ENCODE data around the gene CACNA1I.

CACNA1I gene

DNA sequence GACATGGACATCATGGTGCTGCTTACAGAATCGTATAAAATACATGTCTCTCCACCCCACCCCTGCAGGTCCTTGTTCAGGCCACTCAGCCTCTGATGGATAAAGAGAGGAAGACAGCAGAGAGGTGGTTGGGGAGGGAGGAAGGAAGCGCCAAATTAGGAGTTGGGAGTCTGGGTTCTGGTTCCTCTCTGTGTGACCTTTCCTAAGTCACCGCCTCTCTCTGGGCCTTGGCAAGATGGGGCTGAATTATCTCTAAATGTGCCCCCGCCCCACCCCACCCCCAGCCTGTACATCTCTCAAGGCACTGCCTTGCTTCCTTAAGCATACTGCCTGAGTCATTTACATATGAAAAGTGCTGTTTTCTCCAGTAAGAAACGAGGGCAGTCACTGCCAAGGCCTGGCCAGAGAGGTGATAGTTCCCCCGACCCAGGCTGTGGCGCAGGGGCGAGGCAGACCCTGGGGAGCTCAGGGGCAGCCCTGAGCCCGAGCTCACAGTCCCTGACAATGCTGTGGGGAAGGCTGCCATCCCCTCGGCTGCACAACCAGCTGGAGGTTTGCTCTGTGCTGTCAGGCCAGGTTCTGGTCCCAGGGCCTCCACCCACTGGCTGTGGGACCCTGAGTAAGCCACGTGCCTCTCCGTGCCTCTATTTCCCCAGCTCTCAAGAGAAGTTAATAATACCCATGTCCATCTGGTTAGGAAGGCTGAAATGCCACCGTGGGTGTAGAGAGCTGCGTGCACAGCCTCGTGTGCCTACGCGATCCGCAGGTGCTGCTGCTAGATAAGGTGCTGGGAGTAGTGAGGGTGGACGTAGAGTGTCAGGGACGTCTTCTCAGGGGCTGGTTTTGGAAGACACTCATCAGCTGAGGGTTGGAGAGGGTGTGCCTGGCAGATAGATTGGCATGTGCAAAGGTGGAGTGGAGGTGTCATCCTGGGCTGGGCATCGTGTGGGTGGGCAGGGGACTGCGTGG is 55.3 kb downstream of the CACNA1I start:
- no peak for DNase-seq

GRCh38 chr22:39627208-39627607 is 56.7 kb downstream of the CACNA1I start:
- no peak for DNase-seq

- no peak for DNase-seq
Measured at GRCh38 chr22:39627865-39628562, 57.5 kb downstream of the CACNA1I start.

GRCh38 chr22:39628563-39629080 is 58.1 kb downstream of the CACNA1I start:
- DNase-seq, result no peak

GRCh38 chr22:39629851-39630250 is 59.3 kb downstream of the CACNA1I start:
- no peak for DNase-seq

DNA sequence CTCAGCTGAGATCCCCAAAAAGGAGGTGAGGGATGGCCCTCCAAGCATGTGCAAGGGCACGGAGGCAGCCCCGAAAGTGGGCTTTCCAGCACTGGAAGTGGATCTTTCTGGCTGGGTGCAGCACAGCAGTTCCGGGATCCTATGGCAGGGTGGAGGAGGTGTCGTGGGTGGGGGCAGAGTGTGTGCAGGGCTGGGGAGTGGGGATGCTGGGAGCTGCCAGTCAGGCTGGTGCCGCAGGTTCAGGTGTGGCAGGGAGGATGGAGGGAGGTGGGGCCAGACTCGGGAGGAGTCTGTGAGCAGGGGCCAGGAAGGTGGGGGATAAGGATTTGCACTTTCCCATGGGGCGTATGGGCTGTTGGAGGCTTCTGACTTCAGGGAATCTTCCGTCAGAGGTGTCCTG is 60.2 kb downstream of the CACNA1I start:
- DNase-seq, result no peak

DNA sequence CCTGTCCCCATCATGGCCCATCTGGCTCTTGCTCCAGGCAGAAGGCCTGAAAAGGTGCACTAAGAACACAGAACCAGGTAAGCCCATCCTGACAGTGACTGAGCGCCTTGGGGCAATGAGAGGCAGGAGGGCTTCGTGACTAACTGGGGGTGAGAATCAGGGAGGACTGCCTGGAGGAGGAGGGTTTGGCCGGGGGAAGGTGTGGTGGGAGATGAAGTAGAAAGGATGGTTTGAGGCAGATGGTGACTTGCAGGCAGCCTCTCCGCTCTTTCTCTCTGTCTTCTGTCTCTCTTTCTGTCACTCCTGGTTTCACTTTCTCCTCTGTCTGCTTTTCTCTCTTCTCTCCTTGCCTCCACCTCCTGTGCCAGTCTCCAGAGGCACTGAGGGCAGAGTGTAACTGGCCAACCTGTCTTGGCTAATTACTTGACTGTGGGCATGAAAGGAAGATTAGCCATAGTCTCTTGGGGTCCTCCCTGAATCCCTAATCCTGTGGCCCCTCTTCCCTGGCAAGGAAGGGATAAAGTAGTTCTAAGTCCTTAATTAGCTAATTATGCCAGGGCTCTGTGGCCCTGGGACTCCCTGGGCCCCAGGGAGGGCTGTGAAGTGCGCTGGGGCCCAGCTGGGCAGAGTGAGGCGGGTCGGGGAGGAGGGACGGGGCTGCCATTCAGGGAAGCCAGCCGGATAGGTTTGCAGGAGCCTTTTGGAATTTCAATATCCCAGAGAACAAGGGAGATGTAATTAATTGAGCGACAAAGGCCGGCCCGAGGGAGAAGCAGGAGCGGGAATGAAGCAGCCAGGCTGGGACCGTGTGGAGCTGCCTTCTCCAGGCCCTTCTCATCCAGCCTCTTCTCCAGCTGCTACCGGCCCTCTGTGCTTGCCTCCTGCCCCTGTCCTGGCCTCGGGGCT is 61.1 kb downstream of the CACNA1I start:
- DNase-seq, result no peak

- peak; percentile 91 for DNase-seq
Measured at GRCh38 chr22:39634530-39635405, 64.2 kb downstream of the CACNA1I start.

- DNase-seq, result peak; percentile 21
Measured at GRCh38 chr22:39635719-39636118, 65.2 kb downstream of the CACNA1I start.

DNA sequence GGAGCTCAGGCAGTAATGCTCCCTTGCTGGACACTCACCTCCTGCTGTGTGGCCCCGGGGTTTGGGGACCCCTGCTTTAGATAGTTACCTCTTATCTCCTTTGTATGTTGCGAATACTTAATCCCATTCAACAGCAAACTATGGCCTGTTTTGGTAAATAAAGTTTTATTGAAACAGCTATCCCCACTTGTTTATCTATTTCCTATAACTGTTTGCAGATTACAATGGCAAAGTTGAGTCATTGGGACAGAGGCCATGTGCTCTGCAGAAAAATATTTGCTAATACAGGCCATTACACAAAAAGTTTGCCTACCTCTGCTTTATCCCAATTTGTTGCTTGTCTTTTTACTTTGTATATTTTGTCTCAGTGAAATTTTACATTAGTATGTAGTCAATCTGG is 68.4 kb downstream of the CACNA1I start:
- DNase-seq, result no peak

DNA sequence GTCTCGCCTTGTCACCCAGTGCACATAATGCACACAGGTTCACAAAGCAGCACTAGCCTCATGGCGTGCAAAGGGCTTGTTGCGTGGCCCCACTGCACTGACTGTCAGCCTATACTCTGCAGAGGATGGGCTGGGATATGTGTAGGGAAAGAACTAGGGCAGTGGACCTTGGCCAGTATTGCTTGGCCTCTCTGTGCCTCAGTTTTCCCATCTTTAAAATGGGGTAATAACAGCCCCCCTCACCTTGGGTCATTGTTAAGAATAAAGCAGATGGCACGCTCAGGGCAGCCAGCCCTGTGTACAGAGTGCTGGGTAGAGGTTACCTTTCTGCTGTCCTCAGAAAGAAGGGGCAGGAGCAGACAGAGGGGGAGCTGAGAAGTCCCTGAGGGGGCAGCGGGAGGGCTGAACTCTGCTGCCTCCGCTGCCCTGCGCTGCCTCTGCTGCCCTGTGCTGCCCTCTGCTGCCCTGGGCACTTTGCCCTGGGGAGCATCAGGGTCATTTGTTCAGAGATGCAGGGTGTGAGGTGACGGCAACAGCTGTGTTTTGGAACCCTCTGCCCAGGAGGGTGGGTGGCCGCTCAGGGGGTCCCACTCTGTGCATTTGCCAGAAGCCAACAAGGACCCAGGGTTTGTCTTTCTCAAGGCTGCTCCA is 71.2 kb downstream of the CACNA1I start:
- DNase-seq, result no peak

GRCh38 chr22:39643311-39644083 is 72.9 kb downstream of the CACNA1I start:
- peak; percentile 21 for DNase-seq

DNA sequence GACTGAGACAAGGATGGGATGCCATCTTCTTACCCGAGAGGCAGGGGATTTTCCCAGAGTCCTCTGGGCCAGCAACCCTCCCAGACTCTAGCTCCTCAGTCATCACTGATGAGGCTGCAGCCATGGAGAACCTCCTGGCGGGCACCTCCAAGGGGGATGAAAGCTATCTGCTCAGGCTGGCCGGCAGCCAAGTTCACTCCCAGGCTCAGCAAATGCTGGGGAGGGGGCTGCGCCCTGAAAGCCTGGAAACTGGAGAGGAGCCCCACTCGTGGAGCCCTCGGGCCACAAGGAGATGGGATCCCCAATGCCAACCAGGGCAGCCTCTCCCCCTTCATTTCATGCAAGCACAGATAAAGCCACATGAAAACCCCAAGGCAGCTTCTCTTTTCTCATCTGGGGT is 75.0 kb downstream of the CACNA1I start:
- DNase-seq, result no peak

DNA sequence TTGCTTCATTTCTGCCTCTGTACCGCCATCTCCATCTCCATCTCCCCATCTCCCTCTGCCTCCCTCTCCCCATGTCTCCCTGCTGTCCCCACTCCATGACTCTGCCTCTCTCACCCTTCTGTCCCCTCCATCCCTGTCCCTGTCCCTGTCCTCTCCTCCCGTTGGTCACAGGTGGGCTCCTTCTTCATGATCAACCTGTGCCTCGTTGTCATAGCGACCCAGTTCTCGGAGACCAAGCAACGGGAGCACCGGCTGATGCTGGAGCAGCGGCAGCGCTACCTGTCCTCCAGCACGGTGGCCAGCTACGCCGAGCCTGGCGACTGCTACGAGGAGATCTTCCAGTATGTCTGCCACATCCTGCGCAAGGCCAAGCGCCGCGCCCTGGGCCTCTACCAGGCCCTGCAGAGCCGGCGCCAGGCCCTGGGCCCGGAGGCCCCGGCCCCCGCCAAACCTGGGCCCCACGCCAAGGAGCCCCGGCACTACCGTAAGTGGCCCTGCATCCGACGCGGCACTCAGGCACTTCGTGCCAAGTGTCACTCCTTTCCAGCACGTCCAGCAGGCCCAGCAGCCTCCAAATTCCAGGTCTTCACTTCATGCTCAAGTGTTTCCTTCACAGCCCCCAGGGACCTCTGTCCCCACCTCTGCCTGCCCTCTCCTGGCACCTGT is 76.0 kb downstream of the CACNA1I start:
- no peak for DNase-seq

- DNase-seq, result no peak
Measured at GRCh38 chr22:39647836-39648629, 77.5 kb downstream of the CACNA1I start.

GRCh38 chr22:39648630-39648950 is 78.0 kb downstream of the CACNA1I start:
- DNase-seq, result no peak

DNA sequence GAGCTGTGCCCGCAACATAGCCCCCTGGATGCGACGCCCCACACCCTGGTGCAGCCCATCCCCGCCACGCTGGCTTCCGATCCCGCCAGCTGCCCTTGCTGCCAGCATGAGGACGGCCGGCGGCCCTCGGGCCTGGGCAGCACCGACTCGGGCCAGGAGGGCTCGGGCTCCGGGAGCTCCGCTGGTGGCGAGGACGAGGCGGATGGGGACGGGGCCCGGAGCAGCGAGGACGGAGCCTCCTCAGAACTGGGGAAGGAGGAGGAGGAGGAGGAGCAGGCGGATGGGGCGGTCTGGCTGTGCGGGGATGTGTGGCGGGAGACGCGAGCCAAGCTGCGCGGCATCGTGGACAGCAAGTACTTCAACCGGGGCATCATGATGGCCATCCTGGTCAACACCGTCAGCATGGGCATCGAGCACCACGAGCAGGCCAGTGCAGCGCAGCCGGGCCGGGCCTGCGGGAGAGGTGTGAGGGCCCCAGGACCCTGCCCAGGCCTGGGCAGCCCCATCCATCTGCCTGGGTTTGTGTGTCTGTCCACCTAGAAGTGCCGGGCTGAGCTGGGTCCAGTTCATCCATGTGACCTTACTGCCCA is 79.0 kb downstream of the CACNA1I start:
- no peak for DNase-seq

Data from fibroblast of skin of abdomen (primary cell).